Gastroesophageal sphincter (tissue), 4 donors: Measurements from ENCODE around the gene SMAGP. TPM values are rescaled to one million over a fixed set of nuclear protein-coding genes. Genes with fewer than 3 reads are reported as not detected.
"Not testable (repeated sequence)": the region's sequence is repeated elsewhere in the genome, so short reads cannot be mapped to it uniquely, and the experiment has no call there.

Experiments used
- ATAC-seq: fragments of 150-250 bp; one replicate; pipeline ENCODE4 v1.9.1; 2016; ENCODE audit warnings: mild to moderate bottlenecking, moderate library complexity
- H3K27ac ChIP-seq, 4 donors: fragments of 200-600 bp; sonication (generic) in 3 of 4; 1 replicate in 3 of 4; 2 replicates in 1 of 4; pipeline ENCODE4 v1.5.1; 2016 to 2019
- H3K27me3 ChIP-seq: fragments of 200-600 bp; sonication (generic); one replicate; pipeline ENCODE4 v1.5.1; 2019
- H3K36me3 ChIP-seq, 2 donors: fragments of 200-600 bp; sonication (generic); one replicate each; pipeline ENCODE4 v1.5.1; 2019; ENCODE audit warnings: control low read depth in 1 of 2
- H3K4me1 ChIP-seq, 3 donors: fragments of 200-600 bp; sonication (generic); 1 replicate in 2 of 3; 2 replicates in 1 of 3; pipeline ENCODE4 v1.5.1; 2016 to 2019; ENCODE audit warnings: control low read depth in 2 of 3
- H3K4me3 ChIP-seq, 2 donors: fragments of 200-600 bp; sonication (generic); one replicate each; pipeline ENCODE4 v1.5.1; 2019; ENCODE audit warnings: mild to moderate bottlenecking in 1 of 2, moderate library complexity in 1 of 2
- H3K9me3 ChIP-seq, 3 donors: fragments of 200-600 bp; sonication (generic); one replicate each; pipeline ENCODE4 v1.5.1; 2017 to 2019; ENCODE audit warnings: control low read depth in 2 of 3
- CTCF ChIP-seq, 4 experiments: fragments of 200-600 bp in 2 of 4; fragments of 450-650 bp in 2 of 4; sonication (generic) in 1 of 4; IDR thresholded peaks; one replicate each; pipeline ENCODE4 v1.5.1; 2017 to 2019; ENCODE audit warnings: antibody characterized with exemption in 4 of 4, mild to moderate bottlenecking in 2 of 4, moderate library complexity in 2 of 4
- EP300 ChIP-seq: sonication (generic); formaldehyde crosslinking; IDR thresholded peaks from one replicate; pipeline ENCODE4 v1.6.1; 2017; ENCODE audit warnings: antibody characterized with exemption, mild to moderate bottlenecking
- POLR2A ChIP-seq, 2 donors: fragments of 450-650 bp; IDR thresholded peaks; one replicate each; pipeline ENCODE4 v1.6.1; 2017; ENCODE audit warnings: antibody characterized with exemption in 2 of 2, mild to moderate bottlenecking in 2 of 2, moderate library complexity in 1 of 2
- POLR2AphosphoS5 ChIP-seq: sonication (generic); formaldehyde crosslinking; IDR thresholded peaks from one replicate; pipeline ENCODE4 v1.6.1; 2017; ENCODE audit warnings: antibody characterized with exemption
- WGBS, 2 donors: methylation state at CpG; one replicate each; pipeline ENCODE4 v1.1.5; 2018; ENCODE audit warnings: low coverage in 1 of 2; 5-methylcytosine and 5-hydroxymethylcytosine counted together
- total RNA-seq, 4 donors: library from RNA; depleted of rRNA; stranded (reverse); fragments of >200 nt; gene quantifications; one replicate each; pipeline ENCODE4 v1.1.0, GENCODE V29; 2016

SMAGP gene
- 1 to 10 TPM; 1.2 to 8.0 (median 3.6) TPM for total RNA-seq

- 0% methylated on average over 1 to 9 of the region's 83 CpGs for whole genome bisulfite sequencing, 2 donors
- Histone ChIP-seq H3K27ac (peak within 1 kb of the TSS in 3 of 4 donors; percentile 46 to 77 (median 60)), H3K4me1 (peaks cover 0 to 20% (median 0%) of the 10 kb centered on the region in 3 donors), H3K9me3 (no peaks in the 10 kb centered on the region), H3K36me3 (no peaks in the 10 kb centered on the region), H3K4me3 (peak within 1 kb of the TSS; percentile 46 to 79), H3K27me3 (peaks cover 38% of the 10 kb centered on the region)
- ATAC-seq, result peak; percentile 68
- TF ChIP-seq POLR2AphosphoS5, result no peak
- TF ChIP-seq CTCF (IDR thresholded peaks at IDR 0.05), result peak in 1 of 4 experiments; percentile 36
These were observed at the start of gene SMAGP for GRCh38 chr12:51270067-51270950. TSS of gene SMAGP (minus strand) at chr12:51270415. CDS start at chr12:51269278, 1,137 bp downstream.

GRCh38 chr12:51318846-51319599, 48.8 kb upstream of the SMAGP start:
- Histone ChIP-seq H3K27me3 (peaks cover 4% of the 10 kb centered on the region), H3K4me3 (no peak overlapping the region), H3K4me1 (no peaks in the 10 kb centered on the region), H3K36me3 (no peaks in the 10 kb centered on the region), H3K27ac (no peak overlapping the region), H3K9me3 (no peaks in the 10 kb centered on the region)
- WGBS, 2 donors, result 40 to 58% methylated on average over 2 to 3 of the region's 3 CpGs
- no peak for TF ChIP-seq POLR2A (IDR thresholded peaks at IDR 0.05)
- ATAC-seq, result no peak

GRCh38 chr12:51318057-51318806, 48.0 kb upstream of the SMAGP start:
- not testable (repeated sequence) for H3K9me3 ChIP-seq, H3K27me3 ChIP-seq, H3K4me1 ChIP-seq, H3K36me3 ChIP-seq, H3K4me3 ChIP-seq, ATAC-seq, H3K27ac ChIP-seq
- 88 to 92% methylated on average over 1 to 4 of the region's 8 CpGs for WGBS, 2 donors

GRCh38 chr12:51311389-51311788, 41.2 kb upstream of the SMAGP start:
- H3K4me3 ChIP-seq, result no peak overlapping the region
- H3K27me3 ChIP-seq, result no peaks in the 10 kb centered on the region
- no peaks in the 10 kb centered on the region for H3K9me3 ChIP-seq
- no peak overlapping the region for H3K27ac ChIP-seq
- no peaks in the 10 kb centered on the region for H3K4me1 ChIP-seq
- no peaks in the 10 kb centered on the region for H3K36me3 ChIP-seq
- no peak for ATAC-seq
- TF ChIP-seq POLR2A (IDR thresholded peaks at IDR 0.05), result no peak
- TF ChIP-seq CTCF (IDR thresholded peaks at IDR 0.05), result no peak
- no peak for TF ChIP-seq EP300
- no peak for TF ChIP-seq POLR2AphosphoS5
- WGBS, 2 donors, result 100% methylated on average over 1 of the region's 1 CpG; no CpG with 5 or more reads in 1 of the 2 donors

GRCh38 chr12:51307655-51308593, 37.7 kb upstream of the SMAGP start:
- Histone ChIP-seq H3K4me3 (no peak overlapping the region), H3K27me3 (peaks cover 7% of the 10 kb centered on the region), H3K9me3 (no peaks in the 10 kb centered on the region), H3K4me1 (no peaks in the 10 kb centered on the region), H3K27ac (no peak overlapping the region), H3K36me3 (no peaks in the 10 kb centered on the region)
- ATAC-seq, result no peak
- WGBS, 2 donors, result 68 to 91% methylated on average over 5 to 6 of the region's 6 CpGs
- no peak for TF ChIP-seq POLR2A (IDR thresholded peaks at IDR 0.05)
- no peak for TF ChIP-seq CTCF (IDR thresholded peaks at IDR 0.05)
- TF ChIP-seq POLR2AphosphoS5, result no peak
- TF ChIP-seq EP300, result no peak
